HL-60 (cell line): Measurements from ENCODE around the gene RUSF1.
"Not testable (repeated sequence)": the region's sequence is repeated elsewhere in the genome, so short reads cannot be mapped to it uniquely, and the experiment has no call there.

ENCODE experiments used
- CTCF ChIP-seq: IDR thresholded peaks from one replicate; pipeline ENCODE4 v1.5.1; 2011; ENCODE audit warnings: low read length, control low read depth, inconsistent platforms; ENCODE audit not compliant: insufficient read depth
- POLR2AphosphoS5 ChIP-seq: IDR thresholded peaks from 2 replicates; pipeline ENCODE4 v1.6.1; 2012; ENCODE audit warnings: low read depth
- REST ChIP-seq: IDR thresholded peaks from 2 replicates; pipeline ENCODE4 v1.6.1; 2012; ENCODE audit warnings: low read depth; ENCODE audit not compliant: insufficient replicate concordance
- SPI1 ChIP-seq: IDR thresholded peaks from 2 replicates; pipeline ENCODE4 v1.6.1; 2012; ENCODE audit warnings: low read depth, mild to moderate bottlenecking, borderline replicate concordance

- not testable (repeated sequence) for TF ChIP-seq CTCF, SPI1, POLR2AphosphoS5, REST
These were observed 30.0 kb upstream of the RUSF1 start for GRCh38 chr16:31538243-31538598.
